ENCODE data around the gene PPP1R14C. TPM values are rescaled to one million over a fixed set of nuclear protein-coding genes. Genes with fewer than 3 reads are reported as not detected.

PPP1R14C gene
- total and polyA plus RNA-seq, 7 donors: 5.9 to 62.8 (median 22.5) TPM

DNA sequence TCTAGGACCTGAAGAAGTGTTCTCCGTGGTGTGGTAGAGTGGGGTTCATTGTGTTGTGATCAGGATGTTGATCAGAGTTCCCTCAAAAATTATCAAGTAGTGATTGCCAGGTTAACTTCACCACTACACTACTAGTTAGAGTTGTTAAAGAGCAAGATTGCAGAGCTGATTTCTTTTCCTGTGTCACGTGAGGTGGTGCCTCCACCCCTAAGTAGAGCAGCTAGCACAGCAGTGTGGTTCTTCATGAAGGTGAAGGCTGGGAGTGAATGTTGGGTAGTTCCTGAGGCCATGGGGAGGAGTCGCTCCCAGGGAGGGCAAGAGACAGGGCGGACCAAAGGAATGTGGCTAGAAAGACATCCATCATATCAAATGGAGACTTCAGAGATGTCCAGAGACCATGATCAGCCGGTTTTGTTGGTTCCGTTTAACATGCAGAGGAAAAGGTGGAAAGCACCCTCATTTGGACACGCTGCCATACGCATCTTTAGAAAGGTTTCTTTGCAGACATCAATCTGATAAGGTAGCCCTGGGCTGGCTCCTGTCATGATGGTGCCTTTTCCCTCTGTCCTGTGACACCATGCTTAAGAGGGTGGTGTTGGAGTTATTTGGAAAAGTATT, 146.7 kb downstream of the PPP1R14C start:
- no peak for ATAC-seq
- H3K4me1 ChIP-seq: peaks cover 9% of the 10 kb centered on the region
- intact Hi-C loops (cut with DNase I): no loop called here

DNA sequence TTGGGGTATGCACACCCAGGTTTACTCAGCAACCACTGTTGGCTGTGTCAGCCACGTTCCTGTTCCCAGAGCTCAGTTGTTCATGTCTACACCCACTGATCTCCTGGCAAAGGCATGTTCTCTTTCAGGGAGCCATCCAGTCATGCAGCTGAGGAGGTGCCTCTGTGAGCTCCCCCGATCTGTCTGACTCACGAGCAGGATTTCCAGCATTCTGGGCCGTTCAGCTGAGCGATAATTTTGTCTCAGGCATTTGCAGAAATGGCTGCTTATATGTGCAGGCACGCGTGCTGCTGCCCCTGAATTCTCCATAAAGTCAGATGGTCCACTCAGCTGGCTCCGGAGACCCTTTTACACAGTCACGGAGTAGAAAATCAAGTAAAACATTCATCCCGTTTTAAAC, 147.6 kb downstream of the PPP1R14C start:
- H3K27me3 ChIP-seq (ENCODE audit: insufficient read depth in 3 of 3, low read length in 2 of 3): no peaks in the 10 kb centered on the region
- DNase-seq: no peak
- H3K9me3 ChIP-seq: no peaks in the 10 kb centered on the region
- H3K27ac ChIP-seq: no peak overlapping the region
- intact Hi-C loops (cut with DNase I): no loop called here
- H3K36me3 ChIP-seq (ENCODE audit: insufficient read depth in 1 of 2, low read depth in 1 of 2): no peaks in the 10 kb centered on the region
- ATAC-seq: peak in 3 of 4 donors; percentile 19 to 48 (median 33)
- WGBS, 3 donors: 45 to 61% (median 49%) methylated on average over 10 of the region's 10 CpGs
- no peak overlapping the region for H3K4me3 ChIP-seq
- TF ChIP-seq, protein P1, sequence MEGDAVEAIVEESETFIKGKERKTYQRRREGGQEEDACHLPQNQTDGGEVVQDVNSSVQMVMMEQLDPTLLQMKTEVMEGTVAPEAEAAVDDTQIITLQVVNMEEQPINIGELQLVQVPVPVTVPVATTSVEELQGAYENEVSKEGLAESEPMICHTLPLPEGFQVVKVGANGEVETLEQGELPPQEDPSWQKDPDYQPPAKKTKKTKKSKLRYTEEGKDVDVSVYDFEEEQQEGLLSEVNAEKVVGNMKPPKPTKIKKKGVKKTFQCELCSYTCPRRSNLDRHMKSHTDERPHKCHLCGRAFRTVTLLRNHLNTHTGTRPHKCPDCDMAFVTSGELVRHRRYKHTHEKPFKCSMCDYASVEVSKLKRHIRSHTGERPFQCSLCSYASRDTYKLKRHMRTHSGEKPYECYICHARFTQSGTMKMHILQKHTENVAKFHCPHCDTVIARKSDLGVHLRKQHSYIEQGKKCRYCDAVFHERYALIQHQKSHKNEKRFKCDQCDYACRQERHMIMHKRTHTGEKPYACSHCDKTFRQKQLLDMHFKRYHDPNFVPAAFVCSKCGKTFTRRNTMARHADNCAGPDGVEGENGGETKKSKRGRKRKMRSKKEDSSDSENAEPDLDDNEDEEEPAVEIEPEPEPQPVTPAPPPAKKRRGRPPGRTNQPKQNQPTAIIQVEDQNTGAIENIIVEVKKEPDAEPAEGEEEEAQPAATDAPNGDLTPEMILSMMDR (IDR thresholded peaks at IDR 0.05): no peak
- peaks cover 9% of the 10 kb centered on the region for H3K4me1 ChIP-seq

More for the DNA sequence above, 146.7 kb downstream of the PPP1R14C start:
- H3K36me3 ChIP-seq (ENCODE audit: insufficient read depth in 1 of 2, low read depth in 1 of 2): no peaks in the 10 kb centered on the region
- no peaks in the 10 kb centered on the region for H3K9me3 ChIP-seq
- no peak overlapping the region for H3K27ac ChIP-seq
- WGBS, 3 donors: 92 to 95% (median 95%) methylated on average over 8 of the region's 8 CpGs
- TF ChIP-seq, protein P1 (IDR thresholded peaks at IDR 0.05): no peak
- no peak for DNase-seq
- no peak overlapping the region for H3K4me3 ChIP-seq
- H3K27me3 ChIP-seq (ENCODE audit: insufficient read depth in 3 of 3, low read length in 2 of 3): no peaks in the 10 kb centered on the region

DNA sequence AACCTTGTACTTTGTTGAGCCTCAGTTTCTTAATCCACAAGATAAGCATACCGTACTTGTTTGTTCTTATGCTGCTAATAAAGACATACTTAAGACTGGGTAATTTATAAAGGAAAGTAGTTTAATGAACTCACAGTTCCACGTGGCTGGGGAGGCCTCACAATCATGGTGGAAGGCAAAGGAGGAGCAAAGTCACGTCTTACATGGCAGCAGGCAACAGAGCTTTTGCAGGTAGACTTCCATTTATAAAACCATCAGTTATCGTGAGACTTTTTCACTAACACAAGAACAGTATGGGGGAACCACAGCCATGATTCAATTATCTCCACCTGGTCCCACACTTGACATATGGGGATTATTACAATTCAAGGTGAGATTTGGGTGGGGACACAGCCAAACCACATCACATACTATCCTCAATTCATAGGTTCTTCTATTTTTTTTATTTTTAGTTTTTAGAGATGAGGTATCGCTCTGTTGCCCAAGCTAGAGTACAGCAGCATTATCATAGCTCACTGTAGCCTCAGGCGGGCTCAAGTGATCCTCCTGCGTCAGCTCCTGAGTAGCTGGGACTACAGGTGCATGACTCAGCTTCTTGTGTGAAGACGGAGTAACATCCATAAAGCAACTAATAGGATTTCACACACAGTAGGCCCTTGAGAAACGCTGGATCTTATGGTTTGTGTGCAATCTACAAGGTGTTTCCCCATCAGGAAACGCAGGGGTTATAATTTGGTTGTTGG, 149.3 kb downstream of the PPP1R14C start:
- H3K36me3 ChIP-seq (ENCODE audit: insufficient read depth in 1 of 2, low read depth in 1 of 2): no peaks in the 10 kb centered on the region
- peaks cover 6% of the 10 kb centered on the region for H3K9me3 ChIP-seq
- H3K27ac ChIP-seq: no peak overlapping the region
- intact Hi-C loops (cut with DNase I): no loop called here
- WGBS, 3 donors: 91 to 95% (median 93%) methylated on average over 10 of the region's 10 CpGs
- no peak overlapping the region for H3K4me3 ChIP-seq
- ATAC-seq (no peak), DNase-seq (no peak)
- H3K4me1 ChIP-seq: peaks cover 9% of the 10 kb centered on the region
- TF ChIP-seq, protein P1 (IDR thresholded peaks at IDR 0.05): no peak
- no peaks in the 10 kb centered on the region for H3K27me3 ChIP-seq (ENCODE audit: insufficient read depth in 3 of 3, low read length in 2 of 3)

DNA sequence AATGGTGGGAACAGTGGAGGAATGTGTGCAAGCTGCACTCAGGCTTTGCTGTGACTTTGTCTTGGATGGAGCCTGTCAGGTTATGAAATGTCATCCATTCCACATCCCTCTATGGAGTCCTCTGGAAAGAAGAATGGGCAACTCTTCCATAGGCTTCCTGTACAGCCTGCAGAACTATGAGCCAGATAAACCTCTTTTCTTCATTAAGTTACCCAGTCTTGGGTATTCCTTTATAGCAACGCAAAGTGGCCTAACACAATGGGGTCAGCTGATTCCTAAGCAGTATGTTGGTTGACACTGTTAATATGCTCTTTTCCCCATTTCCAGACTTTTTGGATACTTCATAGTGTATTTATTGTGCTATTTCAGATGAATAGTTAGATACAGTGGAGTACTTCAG, 150.2 kb downstream of the PPP1R14C start:
- H3K36me3 ChIP-seq (ENCODE audit: insufficient read depth in 1 of 2, low read depth in 1 of 2): no peaks in the 10 kb centered on the region
- H3K27me3 ChIP-seq (ENCODE audit: insufficient read depth in 3 of 3, low read length in 2 of 3): no peaks in the 10 kb centered on the region
- H3K9me3 ChIP-seq: peaks cover 15% of the 10 kb centered on the region
- H3K4me1 ChIP-seq: peaks cover 9% of the 10 kb centered on the region
- ATAC-seq (no peak), DNase-seq (no peak)
- TF ChIP-seq, protein P1 (IDR thresholded peaks at IDR 0.05): no peak
- intact Hi-C loops (cut with DNase I): no loop called here
- H3K27ac ChIP-seq: no peak overlapping the region
- WGBS, 3 donors: 97 to 100% (median 98%) methylated on average over 1 of the region's 1 CpG
- no peak overlapping the region for H3K4me3 ChIP-seq

Measured in psoas muscle (tissue), 8 donors.